Measurements from ENCODE around the gene SOX11.

SOX11 gene

DNA sequence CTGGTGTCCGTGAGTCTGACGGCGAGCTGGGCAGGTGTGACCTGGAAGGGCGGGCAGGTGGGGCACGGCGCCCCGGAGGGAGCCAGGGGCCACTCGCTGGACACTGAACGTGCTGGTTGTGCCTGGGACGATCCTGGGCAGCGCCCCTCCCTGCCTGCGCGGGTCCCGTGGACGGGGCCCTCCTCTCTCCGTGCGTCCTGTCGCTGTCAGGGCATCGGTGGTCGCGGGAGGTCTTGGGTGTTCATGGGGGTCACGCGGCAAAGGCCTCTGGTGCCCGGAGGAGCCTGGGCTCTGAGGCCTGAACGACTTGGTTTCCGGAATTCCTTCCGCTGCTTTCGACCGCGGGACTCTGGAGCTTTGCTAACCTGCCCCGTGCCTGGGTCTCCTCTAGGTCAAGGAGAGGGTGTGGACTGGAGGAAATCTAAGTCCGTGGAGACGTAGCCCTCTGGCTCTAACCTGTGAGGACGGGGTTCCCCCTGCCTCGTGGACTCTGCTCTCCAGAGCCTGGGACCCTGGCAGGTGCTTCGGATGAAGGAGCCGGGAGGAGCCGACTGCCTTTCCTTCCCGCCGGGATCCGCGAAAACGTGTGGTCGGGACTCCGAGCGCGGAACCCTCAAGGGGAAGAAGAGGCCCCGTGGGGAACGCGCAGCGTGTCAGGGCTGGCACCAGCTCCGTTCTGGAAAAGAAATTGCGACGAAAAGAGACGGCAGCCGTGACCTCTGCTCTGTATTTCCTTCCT, 14.7 kb downstream of the SOX11 start:
- Histone ChIP-seq H3K27ac (replicated peaks) (no peak overlapping the region), H3K4me3 (replicated peaks; ENCODE audit: insufficient read depth, low read length) (no peak overlapping the region), H3K27me3 (ENCODE audit: insufficient read depth, poor library complexity, severe bottlenecking) (no peaks in the 10 kb centered on the region)
- TF ChIP-seq POLR2AphosphoS5 (IDR thresholded peaks at IDR 0.05; ENCODE audit: low read depth): no peak
- TF ChIP-seq, protein P1, sequence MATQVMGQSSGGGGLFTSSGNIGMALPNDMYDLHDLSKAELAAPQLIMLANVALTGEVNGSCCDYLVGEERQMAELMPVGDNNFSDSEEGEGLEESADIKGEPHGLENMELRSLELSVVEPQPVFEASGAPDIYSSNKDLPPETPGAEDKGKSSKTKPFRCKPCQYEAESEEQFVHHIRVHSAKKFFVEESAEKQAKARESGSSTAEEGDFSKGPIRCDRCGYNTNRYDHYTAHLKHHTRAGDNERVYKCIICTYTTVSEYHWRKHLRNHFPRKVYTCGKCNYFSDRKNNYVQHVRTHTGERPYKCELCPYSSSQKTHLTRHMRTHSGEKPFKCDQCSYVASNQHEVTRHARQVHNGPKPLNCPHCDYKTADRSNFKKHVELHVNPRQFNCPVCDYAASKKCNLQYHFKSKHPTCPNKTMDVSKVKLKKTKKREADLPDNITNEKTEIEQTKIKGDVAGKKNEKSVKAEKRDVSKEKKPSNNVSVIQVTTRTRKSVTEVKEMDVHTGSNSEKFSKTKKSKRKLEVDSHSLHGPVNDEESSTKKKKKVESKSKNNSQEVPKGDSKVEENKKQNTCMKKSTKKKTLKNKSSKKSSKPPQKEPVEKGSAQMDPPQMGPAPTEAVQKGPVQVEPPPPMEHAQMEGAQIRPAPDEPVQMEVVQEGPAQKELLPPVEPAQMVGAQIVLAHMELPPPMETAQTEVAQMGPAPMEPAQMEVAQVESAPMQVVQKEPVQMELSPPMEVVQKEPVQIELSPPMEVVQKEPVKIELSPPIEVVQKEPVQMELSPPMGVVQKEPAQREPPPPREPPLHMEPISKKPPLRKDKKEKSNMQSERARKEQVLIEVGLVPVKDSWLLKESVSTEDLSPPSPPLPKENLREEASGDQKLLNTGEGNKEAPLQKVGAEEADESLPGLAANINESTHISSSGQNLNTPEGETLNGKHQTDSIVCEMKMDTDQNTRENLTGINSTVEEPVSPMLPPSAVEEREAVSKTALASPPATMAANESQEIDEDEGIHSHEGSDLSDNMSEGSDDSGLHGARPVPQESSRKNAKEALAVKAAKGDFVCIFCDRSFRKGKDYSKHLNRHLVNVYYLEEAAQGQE (IDR thresholded peaks at IDR 0.05; ENCODE audit: insufficient replicate concordance, low read depth): no peak
- TF ChIP-seq, protein P2, sequence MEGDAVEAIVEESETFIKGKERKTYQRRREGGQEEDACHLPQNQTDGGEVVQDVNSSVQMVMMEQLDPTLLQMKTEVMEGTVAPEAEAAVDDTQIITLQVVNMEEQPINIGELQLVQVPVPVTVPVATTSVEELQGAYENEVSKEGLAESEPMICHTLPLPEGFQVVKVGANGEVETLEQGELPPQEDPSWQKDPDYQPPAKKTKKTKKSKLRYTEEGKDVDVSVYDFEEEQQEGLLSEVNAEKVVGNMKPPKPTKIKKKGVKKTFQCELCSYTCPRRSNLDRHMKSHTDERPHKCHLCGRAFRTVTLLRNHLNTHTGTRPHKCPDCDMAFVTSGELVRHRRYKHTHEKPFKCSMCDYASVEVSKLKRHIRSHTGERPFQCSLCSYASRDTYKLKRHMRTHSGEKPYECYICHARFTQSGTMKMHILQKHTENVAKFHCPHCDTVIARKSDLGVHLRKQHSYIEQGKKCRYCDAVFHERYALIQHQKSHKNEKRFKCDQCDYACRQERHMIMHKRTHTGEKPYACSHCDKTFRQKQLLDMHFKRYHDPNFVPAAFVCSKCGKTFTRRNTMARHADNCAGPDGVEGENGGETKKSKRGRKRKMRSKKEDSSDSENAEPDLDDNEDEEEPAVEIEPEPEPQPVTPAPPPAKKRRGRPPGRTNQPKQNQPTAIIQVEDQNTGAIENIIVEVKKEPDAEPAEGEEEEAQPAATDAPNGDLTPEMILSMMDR (IDR thresholded peaks at IDR 0.05; ENCODE audit: insufficient read depth, low read length): no peak
- TF ChIP-seq SPI1 (IDR thresholded peaks at IDR 0.05; ENCODE audit: borderline replicate concordance, low read depth): no peak
- no peak for TF ChIP-seq GABPA (IDR thresholded peaks at IDR 0.05; ENCODE audit: low read depth)
- DNase-seq (ENCODE audit: low read depth in 1 of 2, low spot score in 1 of 2): no peak

DNA sequence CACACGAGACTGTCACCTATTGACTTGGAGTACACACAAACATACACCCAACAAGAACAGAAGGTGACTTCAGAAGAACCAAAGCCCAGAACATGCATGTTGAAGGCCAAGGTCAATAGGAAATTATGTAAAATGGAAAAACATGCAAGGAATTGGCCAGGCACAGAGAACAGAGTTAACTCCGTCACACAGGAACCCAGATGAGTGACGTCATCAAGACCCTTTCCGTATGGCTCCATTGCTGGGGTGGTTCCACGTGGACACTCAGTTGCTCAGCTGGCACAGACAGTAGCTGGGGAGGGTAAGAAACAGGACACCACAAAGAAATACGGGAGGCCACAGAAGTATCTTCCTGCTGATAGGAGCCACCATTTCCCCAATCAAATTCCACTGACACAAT, 18.4 kb downstream of the SOX11 start:
- DNase-seq (ENCODE audit: low read depth in 1 of 2, low spot score in 1 of 2): no peak
- TF ChIP-seq, protein P1 (IDR thresholded peaks at IDR 0.05; ENCODE audit: insufficient replicate concordance, low read depth): no peak
- TF ChIP-seq, protein P2 (IDR thresholded peaks at IDR 0.05; ENCODE audit: insufficient read depth, low read length): no peak

DNA sequence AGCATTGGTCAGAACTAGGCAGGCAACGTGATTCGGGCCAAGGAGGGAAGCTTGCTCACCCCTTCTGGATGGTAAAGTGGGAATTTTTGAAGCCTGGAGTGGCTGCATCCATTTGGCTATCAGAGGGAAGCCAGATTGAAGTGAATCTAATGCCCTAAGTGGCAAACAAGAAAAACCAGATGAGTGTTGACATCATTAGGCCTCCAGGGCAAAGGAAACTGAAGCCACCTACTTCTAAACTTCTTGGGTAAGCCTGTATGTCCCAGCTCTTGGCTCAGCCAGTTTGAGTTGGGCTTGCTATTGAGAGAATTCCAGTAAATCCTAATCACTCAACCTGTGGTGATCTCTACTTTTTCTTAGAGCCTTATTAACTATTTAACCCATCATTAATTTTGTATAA, 20.9 kb downstream of the SOX11 start:
- H3K27ac ChIP-seq (replicated peaks): no peak overlapping the region
- TF ChIP-seq, protein P1 (IDR thresholded peaks at IDR 0.05; ENCODE audit: insufficient replicate concordance, low read depth): no peak
- TF ChIP-seq, protein P2 (IDR thresholded peaks at IDR 0.05; ENCODE audit: insufficient read depth, low read length): no peak
- TF ChIP-seq POLR2AphosphoS5 (IDR thresholded peaks at IDR 0.05; ENCODE audit: low read depth): no peak
- TF ChIP-seq SPI1 (IDR thresholded peaks at IDR 0.05; ENCODE audit: borderline replicate concordance, low read depth): no peak
- TF ChIP-seq GABPA (IDR thresholded peaks at IDR 0.05; ENCODE audit: low read depth): no peak
- DNase-seq (ENCODE audit: low read depth in 1 of 2, low spot score in 1 of 2): no peak
- H3K4me3 ChIP-seq (replicated peaks; ENCODE audit: insufficient read depth, low read length): no peak overlapping the region
- no peaks in the 10 kb centered on the region for H3K27me3 ChIP-seq (ENCODE audit: insufficient read depth, poor library complexity, severe bottlenecking)

More for the DNA sequence above, 18.4 kb downstream of the SOX11 start:
- H3K27me3 ChIP-seq (ENCODE audit: insufficient read depth, poor library complexity, severe bottlenecking): no peaks in the 10 kb centered on the region
- H3K27ac ChIP-seq (replicated peaks): no peak overlapping the region
- H3K4me3 ChIP-seq (replicated peaks; ENCODE audit: insufficient read depth, low read length): no peak overlapping the region

All from HL-60 (cell line).